Aorta (tissue), 5 donors: ENCODE results near the gene MVB12B. TPM values are rescaled to one million over a fixed set of nuclear protein-coding genes. Genes with fewer than 3 reads are reported as not detected.

Experiments
- ATAC-seq: fragments of 200-7000 bp; cut with Tn5 transposase; one replicate; pipeline ENCODE4 v1.9.1; 2022; ENCODE audit warnings: moderate library complexity; ENCODE audit not compliant: low FRiP score
- DNase-seq, 2 donors: peaks; one replicate each; pipeline ENCODE4 v3.0.0-alpha.2; 2020
- H3K27ac ChIP-seq, 2 donors: one replicate each; pipeline ENCODE4 v1.5.1; 2013; ENCODE audit warnings: low read length in 2 of 2, mild to moderate bottlenecking in 2 of 2, moderate library complexity in 2 of 2, control low read depth in 1 of 2, inconsistent platforms in 1 of 2, low read depth in 1 of 2
- H3K27me3 ChIP-seq, 2 donors: one replicate each; pipeline ENCODE4 v1.6.1; 2013; ENCODE audit warnings: control low read depth in 1 of 2, low read length in 1 of 2, mild to moderate bottlenecking in 1 of 2, moderate library complexity in 1 of 2; ENCODE audit not compliant: insufficient read depth in 2 of 2, control insufficient read depth in 1 of 2
- H3K36me3 ChIP-seq, 2 donors: one replicate each; pipeline ENCODE4 v1.6.1; 2013; ENCODE audit warnings: control low read depth in 1 of 2, low read length in 1 of 2, mild to moderate bottlenecking in 1 of 2; ENCODE audit not compliant: insufficient read depth in 2 of 2, control insufficient read depth in 1 of 2
- H3K4me1 ChIP-seq, 2 donors: one replicate each; pipeline ENCODE4 v1.6.1; 2013; ENCODE audit warnings: low read length in 2 of 2, control low read depth in 1 of 2, mild to moderate bottlenecking in 1 of 2, moderate library complexity in 1 of 2; ENCODE audit not compliant: insufficient read depth in 2 of 2, control insufficient read depth in 1 of 2
- H3K4me3 ChIP-seq, 2 donors: one replicate each; pipeline ENCODE4 v1.5.1; 2013; ENCODE audit warnings: low read length in 2 of 2, control low read depth in 1 of 2, mild to moderate bottlenecking in 1 of 2
- H3K9me3 ChIP-seq: one replicate; pipeline ENCODE4 v1.6.1; 2013; ENCODE audit warnings: mild to moderate bottlenecking, low read length; ENCODE audit not compliant: control insufficient read depth
- WGBS, 2 donors: extraction: QIAGEN DNeasy Blood & Tissue Kit; methylation state at CpG; one replicate each; pipeline ENCODE4 v1.1.7; 2013; 5-methylcytosine and 5-hydroxymethylcytosine counted together
- intact Hi-C, 2 donors: fragments of 100-400 bp; cut with DNase I; formaldehyde crosslinking; loops; one replicate each; pipeline versions ENCODE4 v1.14.2 to v1.15.0; 2022
- polyA plus RNA-seq, 2 donors: library from polyadenylated mRNA; stranded (reverse); fragments of 200-250 nt; gene quantifications; one replicate each; pipeline ENCODE4 v1.2.3, GENCODE V29; 2013
- total RNA-seq, 2 donors: library from RNA; stranded (reverse); fragmentation: NEBNext Ultra II Directional; extraction: Animal tissue kit (Norgen Biotek cat#: 25700); gene quantifications; one replicate each; pipeline ENCODE4 v1.2.1, GENCODE V29; 2021
- donor health status: healthy with polysubstance abuse.
- donor health status: Bipolar disorder and iron deficiency.
- donor health status: DM: no; HTN: no; CAD: no.
- donor health status: DM: no; HTN: no; CAD: no.
- donor health status: DM: yes; HTN: yes; CAD: no.

The MVB12B gene
- total and polyA plus RNA-seq, 4 donors, result 2.0 to 25.5 (median 9.5) TPM

- H3K4me3 ChIP-seq, result no peak overlapping the region
- ATAC-seq (no peak), DNase-seq (no peak)
- intact Hi-C loops, result no loop called here
- peaks cover 0 to 2% of the 10 kb centered on the region in 2 donors for H3K4me1 ChIP-seq
- H3K27me3 ChIP-seq, result no peaks in the 10 kb centered on the region
- H3K27ac ChIP-seq, result no peak overlapping the region
- H3K9me3 ChIP-seq, result no peaks in the 10 kb centered on the region
- H3K36me3 ChIP-seq, result peaks cover 0 to 2% of the 10 kb centered on the region in 2 donors
- WGBS, 2 donors, result 94% methylated on average over 6 of the region's 6 CpGs
These were observed 16.7 kb downstream of the MVB12B start for GRCh38 chr9:126343271-126343700.

GRCh38 chr9:126346031-126346430, 19.4 kb downstream of the MVB12B start:
- WGBS, 2 donors, result 97% methylated on average over 9 of the region's 9 CpGs
- Histone ChIP-seq H3K27me3 (no peaks in the 10 kb centered on the region), H3K4me1 (peaks cover 0 to 2% of the 10 kb centered on the region in 2 donors), H3K4me3 (no peak overlapping the region), H3K36me3 (peaks cover 0 to under 1% of the 10 kb centered on the region in 2 donors), H3K9me3 (no peaks in the 10 kb centered on the region), H3K27ac (no peak overlapping the region)
- intact Hi-C loops, result no loop called here
- DNase-seq (no peak), ATAC-seq (no peak)

GRCh38 chr9:126347093-126347492, 20.5 kb downstream of the MVB12B start:
- Histone ChIP-seq H3K4me1 (peaks cover 0 to 2% of the 10 kb centered on the region in 2 donors), H3K27ac (no peak overlapping the region), H3K27me3 (no peaks in the 10 kb centered on the region), H3K9me3 (no peaks in the 10 kb centered on the region), H3K4me3 (no peak overlapping the region), H3K36me3 (no peaks in the 10 kb centered on the region)
- intact Hi-C loops, result no loop called here
- DNase-seq, result peak in 1 of 2 donors; percentile 69
- WGBS, 2 donors, result 94 to 98% methylated on average over 5 of the region's 5 CpGs
- no peak for ATAC-seq

GRCh38 chr9:126347911-126348760, 21.5 kb downstream of the MVB12B start:
- intact Hi-C loops, result no loop called here
- WGBS, 2 donors, result 81 to 82% methylated on average over 14 of the region's 14 CpGs
- H3K27me3 ChIP-seq, result no peaks in the 10 kb centered on the region
- peaks cover 0 to 2% of the 10 kb centered on the region in 2 donors for H3K4me1 ChIP-seq
- no peak overlapping the region for H3K4me3 ChIP-seq
- H3K36me3 ChIP-seq, result no peaks in the 10 kb centered on the region
- H3K9me3 ChIP-seq, result no peaks in the 10 kb centered on the region
- DNase-seq, result no peak
- ATAC-seq, result no peak
- no peak overlapping the region for H3K27ac ChIP-seq

GRCh38 chr9:126348911-126349550, 22.4 kb downstream of the MVB12B start:
- intact Hi-C loops, result no loop called here
- WGBS, 2 donors, result 81 to 83% methylated on average over 7 of the region's 7 CpGs
- ATAC-seq, result no peak
- no peak overlapping the region for H3K27ac ChIP-seq
- no peaks in the 10 kb centered on the region for H3K36me3 ChIP-seq
- no peaks in the 10 kb centered on the region for H3K9me3 ChIP-seq
- no peak overlapping the region for H3K4me3 ChIP-seq
- no peaks in the 10 kb centered on the region for H3K27me3 ChIP-seq
- H3K4me1 ChIP-seq, result peaks cover 0 to 2% of the 10 kb centered on the region in 2 donors
- no peak for DNase-seq

- ATAC-seq (no peak), DNase-seq (no peak)
- no peak overlapping the region for H3K4me3 ChIP-seq
- no peaks in the 10 kb centered on the region for H3K4me1 ChIP-seq
- H3K27ac ChIP-seq, result no peak overlapping the region
- intact Hi-C loops, result no loop called here
- no peaks in the 10 kb centered on the region for H3K36me3 ChIP-seq
- H3K27me3 ChIP-seq, result no peaks in the 10 kb centered on the region
- 95% methylated on average over 12 of the region's 12 CpGs for WGBS, 2 donors
- H3K9me3 ChIP-seq, result no peaks in the 10 kb centered on the region
These were observed 28.5 kb downstream of the MVB12B start for GRCh38 chr9:126354887-126355770.

- no peak for ATAC-seq
- intact Hi-C loops, result no loop called here
- WGBS, 2 donors, result 91 to 94% methylated on average over 1 of the region's 1 CpG
- DNase-seq, result no peak
- Histone ChIP-seq H3K36me3 (no peaks in the 10 kb centered on the region), H3K9me3 (peaks cover 2% of the 10 kb centered on the region), H3K27me3 (no peaks in the 10 kb centered on the region), H3K4me1 (no peaks in the 10 kb centered on the region), H3K4me3 (no peak overlapping the region), H3K27ac (no peak overlapping the region)
These were observed 30.4 kb downstream of the MVB12B start for GRCh38 chr9:126357074-126357473.

GRCh38 chr9:126360073-126360472, 33.4 kb downstream of the MVB12B start:
- peaks cover 2% of the 10 kb centered on the region for H3K9me3 ChIP-seq
- 96 to 97% methylated on average over 1 of the region's 1 CpG for WGBS, 2 donors

More at GRCh38 chr9:126360073-126360472, 33.4 kb downstream of the MVB12B start:
- no peaks in the 10 kb centered on the region for H3K27me3 ChIP-seq
- H3K36me3 ChIP-seq, result no peaks in the 10 kb centered on the region
- intact Hi-C loops, result no loop called here
- H3K4me1 ChIP-seq, result no peaks in the 10 kb centered on the region
- no peak overlapping the region for H3K27ac ChIP-seq
- DNase-seq, result no peak
- no peak overlapping the region for H3K4me3 ChIP-seq
- no peak for ATAC-seq
